ENCODE results near the gene ARHGEF10L. TPM values are rescaled to one million over a fixed set of nuclear protein-coding genes. Genes with fewer than 3 reads are reported as not detected.

ARHGEF10L gene
- total and polyA plus RNA-seq, 4 donors = 15.0 to 43.4 (median 24.3) TPM

DNA sequence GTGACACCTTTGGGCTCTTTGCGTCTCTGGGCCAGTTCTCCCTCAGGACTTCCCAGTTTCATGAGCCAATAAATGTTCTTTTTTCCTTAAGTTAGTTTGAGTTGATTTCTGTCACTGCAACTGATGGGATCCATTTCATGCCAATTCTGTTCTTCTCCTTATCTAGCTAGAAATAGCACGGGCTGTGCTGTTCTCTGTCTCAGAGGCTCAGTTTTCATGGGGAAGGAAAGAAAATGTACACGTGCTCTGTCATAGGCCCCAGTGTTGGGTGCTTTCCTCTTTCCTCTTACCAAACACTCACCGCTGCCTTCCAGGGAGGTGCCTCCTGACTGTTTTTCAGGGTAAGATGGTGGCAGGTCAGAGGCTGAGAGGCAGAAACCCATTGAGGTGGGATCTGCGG lies 172.4 kb downstream of the ARHGEF10L start:
- 74 to 80% methylated on average over 5 of the region's 5 CpGs for WGBS, 2 donors
- ATAC-seq (ENCODE audit: insufficient read depth, low FRiP score) (no peak), DNase-seq (no peak)
- Histone ChIP-seq H3K27me3 (ENCODE audit: control insufficient read depth in 3 of 3, insufficient read depth in 3 of 3, low read length in 2 of 3) (peaks cover 0 to 2% (median 0%) of the 10 kb centered on the region in 3 donors), H3K9me3 (ENCODE audit: control insufficient read depth in 4 of 4, insufficient read depth in 3 of 4, low read length in 3 of 4) (peaks cover 0 to 11% (median 5%) of the 10 kb centered on the region in 4 donors), H3K9ac (ENCODE audit: insufficient read depth in 1 of 2, low read length in 2 of 2) (no peak overlapping the region), H3K4me3 (no peak overlapping the region), H3K27ac (ENCODE audit: low read depth in 1 of 2, low read length in 1 of 2) (no peak overlapping the region), H3K4me1 (ENCODE audit: control insufficient read depth in 5 of 5, insufficient read depth in 5 of 5, low read length in 5 of 5) (no peaks in the 10 kb centered on the region), H3K36me3 (ENCODE audit: control insufficient read depth in 4 of 4, insufficient read depth in 4 of 4, low read length in 4 of 4) (no peaks in the 10 kb centered on the region)
- TF ChIP-seq, protein P1, sequence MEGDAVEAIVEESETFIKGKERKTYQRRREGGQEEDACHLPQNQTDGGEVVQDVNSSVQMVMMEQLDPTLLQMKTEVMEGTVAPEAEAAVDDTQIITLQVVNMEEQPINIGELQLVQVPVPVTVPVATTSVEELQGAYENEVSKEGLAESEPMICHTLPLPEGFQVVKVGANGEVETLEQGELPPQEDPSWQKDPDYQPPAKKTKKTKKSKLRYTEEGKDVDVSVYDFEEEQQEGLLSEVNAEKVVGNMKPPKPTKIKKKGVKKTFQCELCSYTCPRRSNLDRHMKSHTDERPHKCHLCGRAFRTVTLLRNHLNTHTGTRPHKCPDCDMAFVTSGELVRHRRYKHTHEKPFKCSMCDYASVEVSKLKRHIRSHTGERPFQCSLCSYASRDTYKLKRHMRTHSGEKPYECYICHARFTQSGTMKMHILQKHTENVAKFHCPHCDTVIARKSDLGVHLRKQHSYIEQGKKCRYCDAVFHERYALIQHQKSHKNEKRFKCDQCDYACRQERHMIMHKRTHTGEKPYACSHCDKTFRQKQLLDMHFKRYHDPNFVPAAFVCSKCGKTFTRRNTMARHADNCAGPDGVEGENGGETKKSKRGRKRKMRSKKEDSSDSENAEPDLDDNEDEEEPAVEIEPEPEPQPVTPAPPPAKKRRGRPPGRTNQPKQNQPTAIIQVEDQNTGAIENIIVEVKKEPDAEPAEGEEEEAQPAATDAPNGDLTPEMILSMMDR (IDR thresholded peaks at IDR 0.05; ENCODE audit: control extremely low read depth, extremely low read depth) = no peak

DNA sequence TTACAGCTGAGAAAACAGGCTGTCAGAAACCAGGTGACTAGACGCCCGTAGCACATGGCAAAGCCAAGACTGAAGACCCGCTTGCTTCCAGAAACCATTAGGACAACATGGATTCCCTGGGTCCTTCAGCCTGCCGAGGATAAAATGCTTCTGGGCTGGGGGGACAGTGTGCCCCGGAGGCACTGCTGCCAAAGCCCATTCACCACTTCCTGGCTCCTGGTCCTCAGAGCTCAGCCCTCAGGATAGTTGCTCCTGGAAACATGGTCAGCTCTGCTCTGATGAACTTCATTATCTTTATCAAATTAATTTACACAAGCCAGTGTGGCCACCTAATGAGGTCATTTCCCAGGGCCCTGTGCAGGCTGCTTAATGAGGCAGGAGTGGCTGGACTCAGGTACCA lies 174.5 kb downstream of the ARHGEF10L start:
- no peak overlapping the region for H3K4me3 ChIP-seq
- no peaks in the 10 kb centered on the region for H3K27me3 ChIP-seq (ENCODE audit: control insufficient read depth in 3 of 3, insufficient read depth in 3 of 3, low read length in 2 of 3)
- H3K9ac ChIP-seq (ENCODE audit: insufficient read depth in 1 of 2, low read length in 2 of 2) = no peak overlapping the region
- H3K36me3 ChIP-seq (ENCODE audit: control insufficient read depth in 4 of 4, insufficient read depth in 4 of 4, low read length in 4 of 4) = no peaks in the 10 kb centered on the region
- 67 to 74% methylated on average over 5 of the region's 5 CpGs for WGBS, 2 donors
- no peak for DNase-seq
- H3K9me3 ChIP-seq (ENCODE audit: control insufficient read depth in 4 of 4, insufficient read depth in 3 of 4, low read length in 3 of 4) = peaks cover 0 to 11% (median 5%) of the 10 kb centered on the region in 4 donors
- TF ChIP-seq, protein P1 (IDR thresholded peaks at IDR 0.05; ENCODE audit: control extremely low read depth, extremely low read depth) = no peak
- H3K27ac ChIP-seq (ENCODE audit: low read depth in 1 of 2, low read length in 1 of 2) = no peak overlapping the region
- H3K4me1 ChIP-seq (ENCODE audit: control insufficient read depth in 5 of 5, insufficient read depth in 5 of 5, low read length in 5 of 5) = no peaks in the 10 kb centered on the region
- ATAC-seq (ENCODE audit: insufficient read depth, low FRiP score) = no peak

DNA sequence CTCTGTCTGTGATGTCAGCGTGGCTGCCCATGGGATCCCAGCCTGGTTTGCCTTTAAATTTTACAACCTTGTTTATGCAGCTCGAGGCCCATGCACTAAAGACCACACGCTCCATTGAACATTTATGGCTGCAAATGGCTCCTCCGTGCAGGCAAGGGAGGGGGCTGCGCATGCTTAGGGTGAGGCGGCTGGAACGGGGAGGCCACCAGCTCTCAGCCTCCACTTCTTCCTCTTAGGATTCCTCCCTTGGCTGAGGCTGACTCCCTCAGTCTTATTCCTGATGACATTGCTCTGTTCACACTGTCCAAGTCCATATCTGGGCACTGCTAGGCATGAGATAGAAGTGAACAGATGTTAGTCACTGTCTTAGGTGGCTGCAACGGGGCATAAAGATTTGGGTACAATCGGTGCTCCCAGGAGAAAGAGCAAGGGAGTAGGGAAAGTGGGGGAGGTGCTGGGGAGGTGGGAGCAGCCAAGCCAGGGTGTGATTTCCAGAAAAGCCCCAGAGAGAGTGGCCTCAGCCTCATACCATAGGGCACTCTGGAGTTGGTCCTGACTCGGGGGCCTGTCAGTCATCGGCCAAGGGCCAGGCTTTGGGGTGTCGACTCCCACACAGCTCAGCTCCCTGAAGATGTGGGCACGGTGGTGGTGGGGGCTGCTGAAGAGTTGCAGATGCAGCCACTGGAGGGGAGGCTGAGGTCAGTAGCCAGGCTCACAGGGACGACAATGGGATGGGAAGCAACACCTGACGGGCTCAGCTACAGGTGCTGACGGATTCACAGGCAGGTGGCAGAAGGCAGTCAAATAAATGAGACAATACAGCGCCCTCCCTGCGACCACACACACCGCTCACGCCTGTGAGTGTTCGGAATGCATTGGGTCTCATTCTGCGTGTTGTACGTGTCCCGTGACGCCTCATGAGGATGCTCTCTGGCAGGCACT lies 178.4 kb downstream of the ARHGEF10L start:
- no peak for DNase-seq
- Histone ChIP-seq H3K4me3 (no peak overlapping the region), H3K36me3 (ENCODE audit: control insufficient read depth in 4 of 4, insufficient read depth in 4 of 4, low read length in 4 of 4) (no peaks in the 10 kb centered on the region), H3K27me3 (ENCODE audit: control insufficient read depth in 3 of 3, insufficient read depth in 3 of 3, low read length in 2 of 3) (no peaks in the 10 kb centered on the region), H3K4me1 (ENCODE audit: control insufficient read depth in 5 of 5, insufficient read depth in 5 of 5, low read length in 5 of 5) (no peaks in the 10 kb centered on the region), H3K9me3 (ENCODE audit: control insufficient read depth in 4 of 4, insufficient read depth in 3 of 4, low read length in 3 of 4) (no peaks in the 10 kb centered on the region), H3K9ac (ENCODE audit: insufficient read depth in 1 of 2, low read length in 2 of 2) (no peak overlapping the region), H3K27ac (ENCODE audit: low read depth in 1 of 2, low read length in 1 of 2) (no peak overlapping the region)
- ATAC-seq (ENCODE audit: insufficient read depth, low FRiP score) = no peak
- TF ChIP-seq, protein P1 (IDR thresholded peaks at IDR 0.05; ENCODE audit: control extremely low read depth, extremely low read depth) = no peak
- WGBS, 2 donors = 77 to 82% methylated on average over 25 of the region's 25 CpGs

All from lung (tissue), 12 donors.